NCI-H446 treated with DMSO at 0.1 percent for 48 hours (cell line): ENCODE results near the gene PRR5.
"Not testable (repeated sequence)": the region's sequence is repeated elsewhere in the genome, so short reads cannot be mapped to it uniquely, and the experiment has no call there.

Experiments
- DNase-seq: peaks from one replicate; lab custom pipeline; 2025; lab: John Stamatoyannopoulos, UW

The PRR5 gene

GRCh38 chr22:44673406-44673805 lies 28.6 kb upstream of the PRR5 start:
- DNase-seq: no peak

- not testable (repeated sequence) for DNase-seq
These were observed 26.0 kb upstream of the PRR5 start for GRCh38 chr22:44676066-44676440.

- no peak for DNase-seq
These were observed 25.3 kb upstream of the PRR5 start for GRCh38 chr22:44676441-44677352.

GRCh38 chr22:44677353-44677840 lies 24.6 kb upstream of the PRR5 start:
- DNase-seq: no peak

- DNase-seq: no peak
These were observed 24.0 kb upstream of the PRR5 start for GRCh38 chr22:44677871-44678555.

- no peak for DNase-seq
These were observed 23.3 kb upstream of the PRR5 start for GRCh38 chr22:44678556-44679305.

GRCh38 chr22:44679306-44679647 lies 22.7 kb upstream of the PRR5 start:
- not testable (repeated sequence) for DNase-seq

GRCh38 chr22:44680058-44680457 lies 21.9 kb upstream of the PRR5 start:
- DNase-seq: no peak

GRCh38 chr22:44680481-44680894 lies 21.5 kb upstream of the PRR5 start:
- DNase-seq: no peak

GRCh38 chr22:44682556-44683168 lies 19.3 kb upstream of the PRR5 start:
- DNase-seq: no peak

GRCh38 chr22:44683237-44683636 lies 18.8 kb upstream of the PRR5 start:
- DNase-seq: no peak

- no peak for DNase-seq
These were observed 18.1 kb upstream of the PRR5 start for GRCh38 chr22:44683881-44684280.

GRCh38 chr22:44684506-44685383 lies 17.3 kb upstream of the PRR5 start:
- DNase-seq: peak; percentile 12

- DNase-seq: no peak
These were observed 16.5 kb upstream of the PRR5 start for GRCh38 chr22:44685384-44686056.

- no peak for DNase-seq
These were observed 15.0 kb upstream of the PRR5 start for GRCh38 chr22:44686873-44687600.

GRCh38 chr22:44689173-44689572 lies 12.8 kb upstream of the PRR5 start:
- DNase-seq: no peak

- no peak for DNase-seq
These were observed 12.0 kb upstream of the PRR5 start for GRCh38 chr22:44689915-44690524.

GRCh38 chr22:44691796-44692661 lies 10.0 kb upstream of the PRR5 start:
- no peak for DNase-seq

- no peak for DNase-seq
These were observed 9.4 kb upstream of the PRR5 start for GRCh38 chr22:44692662-44693007.
